Type B pancreatic cell (in vitro differentiated cells): ENCODE results near the gene SORCS1. TPM values are rescaled to one million over a fixed set of nuclear protein-coding genes. Genes with fewer than 3 reads are reported as not detected.

ENCODE experiments used
- DNase-seq: peaks from one replicate; pipeline ENCODE4 v3.0.0; 2021; ENCODE audit warnings: mixed read lengths; ENCODE audit not compliant: unreplicated experiment; ENCODE audit errors: extremely low spot score
- H3K27ac Mint-ChIP-seq: 2 replicates; pipeline ENCODE4 v1.8.0; 2021; ENCODE audit warnings: mild to moderate bottlenecking, mixed read lengths
- H3K27me3 Mint-ChIP-seq: 2 replicates; pipeline ENCODE4 v1.8.0; 2021; ENCODE audit warnings: mixed read lengths
- H3K36me3 Mint-ChIP-seq: 2 replicates; pipeline ENCODE4 v1.8.0; 2021; ENCODE audit warnings: mixed read lengths
- H3K4me1 Mint-ChIP-seq: one replicate; pipeline ENCODE4 v1.8.0; 2021; ENCODE audit warnings: mixed read lengths; ENCODE audit not compliant: unreplicated experiment
- H3K4me3 Mint-ChIP-seq: 2 replicates; pipeline ENCODE4 v1.8.0; 2021; ENCODE audit warnings: mild to moderate bottlenecking, mixed read lengths
- H3K9me3 Mint-ChIP-seq: 2 replicates; pipeline ENCODE4 v1.8.0; 2021; ENCODE audit warnings: mixed read lengths
- total RNA-seq: library from RNA; stranded (reverse); gene quantifications from 2 replicates; pipeline ENCODE4 v1.2.1, GENCODE V29; 2021; ENCODE audit warnings: low replicate concordance
- TF ChIP-seq, protein P1 (sequence below): fragments of 200-600 bp; sonication (generic); conservative IDR thresholded peaks from 2 replicates; pipeline ENCODE4 v1.5.0; 2021; ENCODE audit warnings: antibody characterized with exemption, mild to moderate bottlenecking

The SORCS1 gene
- total RNA-seq, 1 donor from 2014 or later: 5.4 TPM

DNA sequence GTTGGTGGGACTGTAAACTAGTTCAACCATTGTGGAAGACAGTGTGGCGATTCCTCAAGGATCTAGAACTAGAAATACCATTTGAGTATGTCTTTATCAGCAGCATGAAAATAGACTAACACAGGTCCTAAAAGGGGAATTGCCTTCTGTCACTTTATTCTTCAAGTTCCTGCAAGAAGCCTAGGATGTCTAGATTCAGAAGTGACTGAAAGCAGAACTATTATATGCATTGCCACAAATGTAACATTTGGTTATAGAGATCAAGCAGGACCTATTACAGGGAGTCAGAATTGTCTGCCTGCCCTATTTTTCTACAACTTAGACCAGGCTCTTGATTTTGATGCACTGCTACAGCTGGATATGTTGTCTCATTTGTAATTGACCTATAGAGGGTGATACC is 364.7 kb downstream of the SORCS1 start:
- peaks cover 4% of the 10 kb centered on the region for H3K36me3 Mint-ChIP-seq
- peaks cover 4% of the 10 kb centered on the region for H3K4me1 Mint-ChIP-seq
- H3K9me3 Mint-ChIP-seq: peaks cover 5% of the 10 kb centered on the region
- H3K27ac Mint-ChIP-seq: no peak overlapping the region
- H3K4me3 Mint-ChIP-seq: no peak overlapping the region
- TF ChIP-seq, protein P1, sequence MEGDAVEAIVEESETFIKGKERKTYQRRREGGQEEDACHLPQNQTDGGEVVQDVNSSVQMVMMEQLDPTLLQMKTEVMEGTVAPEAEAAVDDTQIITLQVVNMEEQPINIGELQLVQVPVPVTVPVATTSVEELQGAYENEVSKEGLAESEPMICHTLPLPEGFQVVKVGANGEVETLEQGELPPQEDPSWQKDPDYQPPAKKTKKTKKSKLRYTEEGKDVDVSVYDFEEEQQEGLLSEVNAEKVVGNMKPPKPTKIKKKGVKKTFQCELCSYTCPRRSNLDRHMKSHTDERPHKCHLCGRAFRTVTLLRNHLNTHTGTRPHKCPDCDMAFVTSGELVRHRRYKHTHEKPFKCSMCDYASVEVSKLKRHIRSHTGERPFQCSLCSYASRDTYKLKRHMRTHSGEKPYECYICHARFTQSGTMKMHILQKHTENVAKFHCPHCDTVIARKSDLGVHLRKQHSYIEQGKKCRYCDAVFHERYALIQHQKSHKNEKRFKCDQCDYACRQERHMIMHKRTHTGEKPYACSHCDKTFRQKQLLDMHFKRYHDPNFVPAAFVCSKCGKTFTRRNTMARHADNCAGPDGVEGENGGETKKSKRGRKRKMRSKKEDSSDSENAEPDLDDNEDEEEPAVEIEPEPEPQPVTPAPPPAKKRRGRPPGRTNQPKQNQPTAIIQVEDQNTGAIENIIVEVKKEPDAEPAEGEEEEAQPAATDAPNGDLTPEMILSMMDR: no peak
- H3K27me3 Mint-ChIP-seq: peaks cover 14% of the 10 kb centered on the region
- no peak for DNase-seq

DNA sequence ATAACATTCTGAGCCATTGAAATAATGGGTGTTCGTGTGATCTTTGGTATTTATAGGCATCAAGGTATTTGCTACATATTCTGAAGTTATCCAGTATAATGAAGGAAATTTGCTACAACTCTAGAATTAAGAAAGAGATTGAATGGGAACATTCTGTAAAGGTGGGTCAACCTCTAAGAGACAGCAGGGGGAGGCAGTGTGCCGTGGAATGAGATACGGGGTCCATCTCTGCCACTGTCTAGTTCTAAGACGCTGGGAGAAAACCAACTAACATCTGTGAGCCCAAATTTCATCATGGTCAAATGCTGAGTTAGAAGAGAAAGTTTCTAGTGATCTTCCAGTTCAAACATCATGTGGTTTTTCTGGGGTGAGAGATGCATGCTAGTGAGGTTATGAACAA is 368.9 kb downstream of the SORCS1 start:
- Mint-ChIP-seq H3K27me3 (peaks cover 13% of the 10 kb centered on the region), H3K27ac (no peak overlapping the region), H3K9me3 (no peaks in the 10 kb centered on the region), H3K4me1 (peaks cover 3% of the 10 kb centered on the region), H3K36me3 (peaks cover 4% of the 10 kb centered on the region), H3K4me3 (no peak overlapping the region)
- no peak for DNase-seq
- TF ChIP-seq, protein P1: peak; percentile 83

DNA sequence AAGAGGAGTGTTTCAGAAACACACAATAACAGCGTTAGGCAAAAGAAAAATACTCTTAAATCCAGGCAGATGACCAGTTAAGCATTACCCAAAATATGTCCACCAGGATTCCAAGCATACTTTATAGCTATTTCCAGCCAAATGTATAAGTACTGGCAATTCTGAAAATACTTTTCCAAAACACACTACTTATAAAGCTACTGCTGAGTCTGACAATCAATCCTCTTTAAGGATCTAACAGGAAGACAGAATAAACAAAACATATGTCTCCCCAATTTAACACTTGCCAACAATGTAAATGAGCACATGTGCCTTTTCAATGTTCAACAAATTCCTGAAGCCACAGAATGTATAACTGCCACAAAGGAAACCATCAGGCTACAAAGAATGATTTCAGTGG is 370.9 kb downstream of the SORCS1 start:
- no peak overlapping the region for H3K4me3 Mint-ChIP-seq
- H3K9me3 Mint-ChIP-seq: no peaks in the 10 kb centered on the region
- TF ChIP-seq, protein P1: no peak
- H3K36me3 Mint-ChIP-seq: no peaks in the 10 kb centered on the region
- H3K27me3 Mint-ChIP-seq: peaks cover 18% of the 10 kb centered on the region
- DNase-seq: no peak
- no peak overlapping the region for H3K27ac Mint-ChIP-seq
- peaks cover 3% of the 10 kb centered on the region for H3K4me1 Mint-ChIP-seq

DNA sequence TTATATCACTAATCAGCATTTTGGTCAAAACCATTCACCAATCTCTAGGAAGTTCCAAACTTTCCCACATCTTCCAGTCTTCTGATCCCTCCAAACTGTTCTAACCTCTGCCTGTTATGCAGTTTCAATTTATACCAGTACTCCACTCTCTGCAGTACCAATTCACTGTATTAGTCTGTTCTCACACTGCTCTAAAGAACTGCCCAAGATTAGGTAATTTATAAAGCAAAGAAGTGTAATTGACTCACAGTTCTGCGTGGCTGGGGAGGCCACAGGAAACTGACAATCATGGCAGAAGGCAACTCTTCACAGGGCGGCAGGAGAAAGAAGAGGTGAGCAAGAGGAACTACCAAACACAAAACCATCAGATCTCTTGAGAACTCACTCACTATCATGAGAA is 374.9 kb downstream of the SORCS1 start:
- Mint-ChIP-seq H3K27ac (no peak overlapping the region), H3K27me3 (peaks cover 19% of the 10 kb centered on the region), H3K9me3 (no peaks in the 10 kb centered on the region), H3K36me3 (no peaks in the 10 kb centered on the region), H3K4me1 (peaks cover 3% of the 10 kb centered on the region), H3K4me3 (no peak overlapping the region)
- no peak for DNase-seq
- TF ChIP-seq, protein P1: no peak

DNA sequence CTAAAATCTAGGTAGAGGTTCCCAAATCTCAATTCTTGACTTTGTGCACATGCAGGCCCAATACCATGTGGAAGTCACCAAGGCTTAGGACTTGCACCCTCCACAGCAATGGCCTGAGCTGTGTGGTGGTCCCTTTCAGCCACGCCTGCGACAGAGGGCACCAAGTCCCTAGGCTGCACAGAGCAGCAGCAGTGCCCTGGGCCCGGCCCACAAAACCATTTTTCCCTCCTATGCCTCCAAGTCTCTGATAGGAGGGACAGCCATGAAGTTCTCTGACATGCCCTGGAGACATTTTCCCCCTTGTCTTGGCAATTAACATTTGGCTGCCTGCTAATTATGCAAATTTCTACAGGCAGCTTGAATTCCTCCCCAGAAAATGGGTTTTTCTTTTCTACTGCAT is 375.5 kb downstream of the SORCS1 start:
- TF ChIP-seq, protein P1: no peak
- Mint-ChIP-seq H3K4me3 (no peak overlapping the region), H3K27ac (no peak overlapping the region), H3K4me1 (peaks cover 3% of the 10 kb centered on the region), H3K36me3 (no peaks in the 10 kb centered on the region), H3K9me3 (no peaks in the 10 kb centered on the region), H3K27me3 (peaks cover 23% of the 10 kb centered on the region)
- no peak for DNase-seq

DNA sequence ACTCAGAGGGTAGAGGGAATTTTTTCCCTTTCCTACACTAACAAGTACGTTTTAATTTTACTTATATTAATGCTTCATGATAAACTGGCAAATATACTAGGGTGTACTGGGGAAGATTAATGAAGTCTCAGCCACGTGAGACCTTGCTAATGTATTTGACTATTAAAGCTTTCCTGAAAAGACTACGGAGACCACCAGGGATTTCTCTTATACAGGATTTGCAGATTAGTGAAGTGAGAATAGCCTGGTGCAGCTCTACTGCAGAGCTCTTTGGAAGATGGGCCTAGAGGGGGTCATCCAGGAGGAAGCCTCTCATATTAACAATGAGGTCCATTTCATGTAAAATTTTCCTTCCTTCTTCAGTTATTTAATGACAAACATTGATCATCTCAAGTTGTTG is 379.0 kb downstream of the SORCS1 start:
- Mint-ChIP-seq H3K4me1 (no peaks in the 10 kb centered on the region), H3K27ac (no peak overlapping the region), H3K27me3 (peaks cover 44% of the 10 kb centered on the region), H3K9me3 (no peaks in the 10 kb centered on the region), H3K4me3 (no peak overlapping the region), H3K36me3 (no peaks in the 10 kb centered on the region)
- DNase-seq: no peak
- TF ChIP-seq, protein P1: no peak
